GM12873 (cell line): ENCODE data around the gene GABRR1.

ENCODE experiments used
- CTCF ChIP-seq: IDR thresholded peaks from 2 replicates; pipeline ENCODE4 v1.5.1; 2012; ENCODE audit warnings: low read depth, mild to moderate bottlenecking, moderate library complexity, low read length, control low read depth; ENCODE audit not compliant: insufficient read depth; ENCODE audit errors: missing control alignments

GABRR1 gene

DNA sequence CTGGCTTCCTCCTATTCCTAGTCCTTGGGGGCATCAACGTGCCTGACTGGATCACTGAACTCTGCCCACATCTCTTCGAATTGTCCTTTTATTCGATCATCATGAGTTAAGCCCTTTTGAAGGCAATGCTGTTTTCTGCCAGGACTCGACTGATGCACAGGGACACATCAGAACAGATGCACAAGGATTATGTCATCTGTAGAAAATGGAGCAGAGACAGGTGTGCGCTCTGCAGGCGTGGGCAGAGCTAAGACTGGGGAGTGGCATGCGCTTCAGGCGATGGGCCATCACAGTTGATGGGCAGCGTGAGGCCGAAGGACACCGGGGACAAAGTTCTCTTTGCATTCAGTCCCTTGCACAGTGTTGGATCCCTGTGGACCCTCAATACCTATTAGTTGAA lies 13.1 kb downstream of the GABRR1 start:
- no peak for TF ChIP-seq CTCF

GRCh38 chr6:89200706-89201215 lies 16.4 kb downstream of the GABRR1 start:
- TF ChIP-seq CTCF: no peak

- no peak for TF ChIP-seq CTCF
These were observed 17.6 kb downstream of the GABRR1 start for GRCh38 chr6:89199579-89199978.

DNA sequence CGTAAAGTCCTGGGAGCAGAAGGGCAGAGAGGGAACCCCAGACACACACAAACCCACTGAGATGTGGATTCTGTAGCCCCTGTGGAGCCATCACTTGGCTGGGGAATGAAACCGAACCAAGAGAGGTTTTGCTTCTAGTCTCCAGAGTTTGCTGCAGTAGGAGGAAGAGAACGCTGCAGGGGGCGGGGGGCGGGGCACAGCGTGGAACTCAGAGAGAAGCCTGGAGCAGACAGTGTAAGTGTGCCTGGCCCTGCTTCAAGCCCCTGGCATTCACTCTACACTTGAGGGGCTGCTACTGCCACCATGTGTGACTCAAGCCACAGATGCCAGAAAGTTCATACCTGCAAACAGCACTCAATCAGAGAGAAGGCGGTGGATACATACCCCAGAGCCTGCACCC lies 18.9 kb downstream of the GABRR1 start:
- TF ChIP-seq CTCF: no peak

GRCh38 chr6:89197141-89197540 lies 20.0 kb downstream of the GABRR1 start:
- TF ChIP-seq CTCF: no peak

- TF ChIP-seq CTCF: no peak
These were observed 22.6 kb downstream of the GABRR1 start for GRCh38 chr6:89194559-89194958.

DNA sequence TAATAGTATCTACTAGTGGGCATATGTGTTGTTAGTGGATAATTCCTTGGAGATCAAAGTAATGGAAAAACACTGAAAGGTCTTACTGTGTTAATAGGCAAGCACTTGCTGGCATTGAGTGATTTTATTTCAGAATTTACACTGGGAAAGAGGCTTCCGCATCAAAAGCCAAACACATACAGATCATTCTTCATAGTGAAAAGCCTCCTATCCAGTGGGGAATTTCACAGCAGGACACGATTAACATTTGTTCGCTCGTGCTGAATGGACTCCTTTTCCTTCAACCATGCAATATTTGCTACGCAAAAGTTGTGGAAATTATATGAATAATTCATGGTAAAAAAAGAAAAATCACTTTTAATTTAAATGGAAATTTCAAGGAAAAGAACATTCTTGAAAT lies 26.4 kb downstream of the GABRR1 start:
- no peak for TF ChIP-seq CTCF
